Hematopoietic multipotent progenitor cell treated with erythropoietin and hydrocortisone succinate and interleukin-3 and kit ligand, for 4 days (in vitro differentiated cells): ENCODE results near the gene MED12L.

Experiments
- DNase-seq: peaks from one replicate; pipeline ENCODE4 v3.0.0-alpha.2; 2015

Gene MED12L

GRCh38 chr3:151191095-151191494, 105.6 kb downstream of the MED12L start:
- DNase-seq = no peak

- no peak for DNase-seq
Observed at GRCh38 chr3:151192545-151192944, 107.1 kb downstream of the MED12L start.

- DNase-seq = no peak
Observed at GRCh38 chr3:151195826-151196225, 110.4 kb downstream of the MED12L start.

- no peak for DNase-seq
Observed at GRCh38 chr3:151196434-151196833, 111.0 kb downstream of the MED12L start.

GRCh38 chr3:151197228-151197627, 111.8 kb downstream of the MED12L start:
- DNase-seq = no peak

- no peak for DNase-seq
Observed at GRCh38 chr3:151197981-151198767, 112.7 kb downstream of the MED12L start.

- no peak for DNase-seq
Observed at GRCh38 chr3:151198849-151199248, 113.4 kb downstream of the MED12L start.

GRCh38 chr3:151199554-151200438, 114.3 kb downstream of the MED12L start:
- DNase-seq = peak; percentile 39

GRCh38 chr3:151200586-151200985, 115.1 kb downstream of the MED12L start:
- no peak for DNase-seq

- no peak for DNase-seq
Observed at GRCh38 chr3:151201051-151201730, 115.7 kb downstream of the MED12L start.

GRCh38 chr3:151203051-151203420, 117.6 kb downstream of the MED12L start, which contains the start of gene GPR171:
Gene GPR171 (minus strand): TSS chr3:151203216. CDS start chr3:151199386, 3,830 bp downstream.
- DNase-seq = peak; percentile 28

GRCh38 chr3:151204530-151205402, 119.3 kb downstream of the MED12L start:
- no peak for DNase-seq

- DNase-seq = no peak
Observed at GRCh38 chr3:151205482-151205881, 120.0 kb downstream of the MED12L start.

- no peak for DNase-seq
Observed at GRCh38 chr3:151206201-151206600, 120.7 kb downstream of the MED12L start.

- DNase-seq = peak; percentile 31
Observed at GRCh38 chr3:151209654-151210053, 124.2 kb downstream of the MED12L start.

- peak; percentile 64 for DNase-seq
Observed at GRCh38 chr3:151210676-151211381, 125.4 kb downstream of the MED12L start.

- no peak for DNase-seq
Observed at GRCh38 chr3:151213151-151213550, 127.7 kb downstream of the MED12L start.

- no peak for DNase-seq
Observed at GRCh38 chr3:151213881-151214280, 128.4 kb downstream of the MED12L start.

- DNase-seq = no peak
Observed at GRCh38 chr3:151214459-151214858, 129.0 kb downstream of the MED12L start.

GRCh38 chr3:151216641-151217607, 131.5 kb downstream of the MED12L start:
- DNase-seq = peak; percentile 85
